Measurements from ENCODE around the gene SLC36A3.
"Not testable (repeated sequence)": the region's sequence is repeated elsewhere in the genome, so short reads cannot be mapped to it uniquely, and the experiment has no call there.

The SLC36A3 gene

GRCh38 chr5:151238303-151238741 is 65.2 kb downstream of the SLC36A3 start:
- no peak for DNase-seq (ENCODE audit: low read depth)

DNA sequence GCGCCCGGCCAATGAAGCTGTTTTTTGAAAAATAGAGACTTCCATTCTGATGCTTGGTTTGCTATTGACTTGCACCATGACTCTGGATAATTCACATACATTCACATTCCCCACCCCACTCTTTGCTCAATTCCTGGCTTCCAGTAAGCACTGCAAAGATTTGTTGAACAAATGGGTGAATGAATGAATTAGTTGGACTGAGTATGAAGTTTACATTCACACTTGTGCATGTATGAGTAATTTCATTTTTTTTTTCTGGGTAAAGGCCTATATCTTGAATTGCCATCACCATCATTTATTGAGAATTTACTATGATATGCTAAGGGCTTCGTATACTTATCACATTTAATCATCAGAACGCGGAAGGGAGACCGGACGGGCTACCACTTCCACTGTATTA is 65.9 kb downstream of the SLC36A3 start:
- no peak for DNase-seq (ENCODE audit: low read depth)

DNA sequence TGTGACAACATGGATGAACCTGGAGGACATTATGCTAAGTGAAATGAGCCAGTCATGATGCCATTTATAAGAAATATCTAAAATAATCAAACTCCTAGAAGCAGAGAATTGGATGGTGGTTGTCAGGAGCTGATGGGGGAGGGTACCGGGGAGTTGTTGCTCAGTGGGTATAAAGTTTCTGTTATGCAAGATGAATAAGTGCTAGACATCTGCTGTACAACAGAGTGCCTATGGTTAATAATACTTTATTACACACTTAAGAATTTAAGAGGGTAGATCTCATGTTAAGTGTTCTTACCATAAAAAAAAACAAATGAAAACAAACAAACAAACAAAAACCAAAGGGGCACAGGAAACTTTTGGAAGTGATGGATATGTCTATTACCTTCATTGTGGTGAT is 66.7 kb downstream of the SLC36A3 start:
- no peak for DNase-seq (ENCODE audit: low read depth)

DNA sequence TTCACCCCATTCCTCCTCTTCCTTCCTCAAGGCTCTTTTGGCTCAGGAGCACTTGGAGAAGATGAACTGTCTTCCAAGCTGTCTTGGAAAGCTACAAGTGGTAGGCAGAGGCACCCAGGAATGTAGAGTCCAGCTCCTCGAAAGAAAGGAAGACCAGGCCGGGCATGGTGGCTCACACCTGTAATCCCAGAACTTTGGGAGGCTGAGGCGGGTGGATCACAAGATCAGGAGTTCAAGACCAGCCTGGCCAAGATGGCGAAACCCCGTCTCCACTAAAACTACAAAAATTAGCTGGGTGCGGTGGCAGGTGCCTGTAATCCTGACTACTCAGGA is 68.4 kb downstream of the SLC36A3 start:
- not testable (repeated sequence) for DNase-seq (ENCODE audit: low read depth)

GRCh38 chr5:151234476-151235238 is 68.9 kb downstream of the SLC36A3 start:
- no peak for DNase-seq (ENCODE audit: low read depth)

DNA sequence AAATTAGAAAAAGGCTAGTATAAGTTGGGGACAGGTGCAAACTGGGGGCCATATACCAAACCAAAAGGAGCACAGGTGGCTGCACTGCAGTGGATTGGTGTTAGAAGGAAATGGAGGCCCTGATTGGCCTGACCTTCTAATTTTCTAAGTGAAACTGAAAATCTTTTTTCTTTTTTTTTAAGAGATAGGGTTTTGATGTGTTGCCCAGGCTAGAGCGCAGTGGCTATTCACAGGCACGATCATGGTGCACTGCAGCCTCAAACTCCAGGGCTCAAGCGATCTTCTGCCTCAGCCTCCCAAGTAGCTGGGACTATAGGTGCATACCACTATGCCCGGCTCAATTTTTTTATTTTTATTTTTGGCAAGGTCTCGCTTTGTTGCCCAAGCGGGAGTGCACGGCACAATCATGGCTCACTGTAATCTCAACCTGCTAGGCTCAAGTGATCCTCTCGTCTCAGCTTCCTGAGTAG is 69.9 kb downstream of the SLC36A3 start:
- no peak for DNase-seq (ENCODE audit: low read depth)

GRCh38 chr5:151231359-151231758 is 72.2 kb downstream of the SLC36A3 start:
- no peak for DNase-seq (ENCODE audit: low read depth)

DNA sequence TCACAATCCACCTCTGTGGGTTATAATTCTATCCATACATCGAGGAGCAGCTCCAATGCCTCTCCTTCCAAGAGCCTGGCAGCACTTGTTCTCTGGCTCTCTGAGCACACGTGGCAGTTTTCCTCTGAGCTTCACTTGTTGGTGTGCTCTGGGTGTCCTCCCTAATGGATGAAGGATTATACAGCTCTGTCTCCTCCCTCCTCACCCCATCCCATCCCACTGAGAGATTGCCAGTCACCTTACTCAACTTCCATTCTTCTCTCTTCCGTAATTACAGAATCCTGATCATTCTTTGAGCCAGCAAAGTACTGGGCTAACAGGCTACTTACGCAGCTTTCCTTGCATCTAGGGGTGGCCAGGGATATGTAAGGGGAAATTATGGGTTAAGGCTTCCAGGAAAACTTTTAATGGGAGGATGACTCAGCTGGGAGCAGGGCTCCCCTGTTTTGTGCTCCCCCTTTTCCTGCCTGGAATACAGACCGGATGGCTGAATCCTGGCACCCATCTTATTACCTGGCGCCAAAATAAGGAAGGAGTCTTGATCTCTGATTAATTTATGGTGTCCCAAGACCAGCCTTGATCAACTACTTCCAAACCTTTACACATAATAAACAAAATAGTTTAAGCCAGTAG is 73.4 kb downstream of the SLC36A3 start:
- DNase-seq (ENCODE audit: low read depth) = no peak

GRCh38 chr5:151228986-151229385 is 74.6 kb downstream of the SLC36A3 start:
- DNase-seq (ENCODE audit: low read depth) = no peak

DNA sequence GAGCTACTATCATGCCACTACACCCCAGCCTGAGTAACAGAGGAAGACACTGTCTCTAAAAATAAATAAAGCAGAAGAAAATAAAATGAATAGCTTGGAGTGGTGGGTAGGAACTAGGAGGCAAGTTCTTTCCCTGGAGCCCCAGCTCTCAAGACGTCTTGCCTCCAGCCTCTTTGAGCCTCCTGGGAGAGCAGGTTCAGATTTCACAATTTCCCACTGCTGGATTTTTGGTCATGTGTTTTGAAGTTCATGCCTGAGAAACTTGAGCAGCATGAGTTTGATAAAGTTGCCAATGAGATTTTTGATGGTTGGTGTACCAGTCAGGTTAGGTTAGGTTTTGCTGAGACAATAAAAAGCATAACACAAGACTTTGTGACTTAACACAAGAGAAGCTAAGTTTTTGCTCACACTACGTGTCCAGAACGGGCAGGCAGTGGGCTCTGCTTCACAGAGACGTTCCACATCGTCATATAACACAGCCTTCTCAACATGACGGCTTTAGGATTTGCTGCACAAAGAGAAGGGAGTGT is 75.6 kb downstream of the SLC36A3 start:
- DNase-seq (ENCODE audit: low read depth) = no peak

Data from HS-27A (cell line).